OCI-LY1 (cell line): ENCODE measurements around the gene EPS8L2.
"Not testable (repeated sequence)": the region's sequence is repeated elsewhere in the genome, so short reads cannot be mapped to it uniquely, and the experiment has no call there.

Experiments
- H2AFZ ChIP-seq: fragments of 200-600 bp; sonication (generic), shearing (Covaris generic); 2 replicates; pipeline ENCODE4 v1.6.0; 2014; ENCODE audit warnings: antibody characterized with exemption, mild to moderate bottlenecking, low read length
- H3F3A ChIP-seq: fragments of 200-600 bp; sonication (generic), shearing (Covaris generic); 2 replicates; pipeline ENCODE4 v1.6.0; 2014; ENCODE audit warnings: mild to moderate bottlenecking, antibody characterized with exemption, low read length, moderate library complexity; ENCODE audit not compliant: insufficient read depth
- H3K27ac ChIP-seq: fragments of 200-600 bp; sonication (generic); 2 replicates; pipeline ENCODE4 v1.5.1; 2014; ENCODE audit warnings: low read length, mixed run types, mild to moderate bottlenecking, low read depth; ENCODE audit not compliant: poor library complexity, severe bottlenecking
- H3K27me3 ChIP-seq: fragments of 200-600 bp; sonication (generic); 2 replicates; pipeline ENCODE4 v1.6.0; 2014; ENCODE audit warnings: antibody characterized with exemption, mild to moderate bottlenecking, low read length, moderate library complexity; ENCODE audit not compliant: insufficient read depth
- H3K36me3 ChIP-seq: fragments of 200-600 bp; sonication (generic); 2 replicates; pipeline ENCODE4 v1.6.1; 2014; ENCODE audit warnings: mild to moderate bottlenecking, antibody characterized with exemption, low read length, moderate library complexity, mixed read lengths; ENCODE audit not compliant: insufficient read depth
- H3K4me1 ChIP-seq: fragments of 200-600 bp; sonication (generic); 2 replicates; pipeline ENCODE4 v1.5.1; 2014; ENCODE audit warnings: mild to moderate bottlenecking, low read length, moderate library complexity; ENCODE audit not compliant: insufficient read depth, severe bottlenecking
- H3K4me2 ChIP-seq: fragments of 200-600 bp; sonication (generic), shearing (Covaris generic); 2 replicates; pipeline ENCODE4 v1.6.1; 2014; ENCODE audit warnings: low read length
- H3K4me3 ChIP-seq: fragments of 200-600 bp; sonication (generic); 2 replicates; pipeline ENCODE4 v1.5.1; 2014; ENCODE audit warnings: low read length, low read depth, mild to moderate bottlenecking, mixed read lengths; ENCODE audit not compliant: poor library complexity, severe bottlenecking
- H3K79me2 ChIP-seq: fragments of 200-600 bp; shearing (Covaris generic); 2 replicates; pipeline ENCODE4 v1.6.1; 2016; ENCODE audit warnings: mixed run types, low read length, mixed read lengths; ENCODE audit not compliant: insufficient read depth
- H3K9ac ChIP-seq: fragments of 200-600 bp; sonication (generic), shearing (Covaris generic); 2 replicates; pipeline ENCODE4 v1.6.1; 2014; ENCODE audit warnings: mild to moderate bottlenecking, low read length, mixed read lengths
- H3K9me2 ChIP-seq: fragments of 200-600 bp; sonication (generic), shearing (Covaris generic); 2 replicates; pipeline ENCODE4 v1.6.1; 2014; ENCODE audit warnings: low read depth, mild to moderate bottlenecking, low read length, mixed read lengths
- H3K9me3 ChIP-seq: fragments of 200-600 bp; shearing (Covaris generic); 2 replicates; pipeline ENCODE4 v1.6.1; 2014; ENCODE audit warnings: low read length, mixed read lengths
- H4K20me1 ChIP-seq: fragments of 200-600 bp; sonication (generic), shearing (Covaris generic); 2 replicates; pipeline ENCODE4 v1.6.0; 2016; ENCODE audit warnings: mild to moderate bottlenecking, low read length; ENCODE audit not compliant: insufficient read depth
- CTCF ChIP-seq: fragments of 200-600 bp; sonication (generic), shearing (Covaris generic); IDR thresholded peaks from 2 replicates; pipeline ENCODE4 v1.5.1; 2017; ENCODE audit warnings: mild to moderate bottlenecking, antibody characterized with exemption, low read length, moderate library complexity, mixed read lengths
- EZH2 ChIP-seq: fragments of 200-600 bp; sonication (generic), shearing (Covaris generic); IDR thresholded peaks from 2 replicates; pipeline ENCODE4 v1.8.0; 2017; ENCODE audit warnings: borderline replicate concordance, mixed run types, mild to moderate bottlenecking, antibody characterized with exemption, low read length, moderate library complexity, mixed read lengths

The EPS8L2 gene

GRCh38 chr11:688681-689080 lies 17.4 kb upstream of the EPS8L2 start:
- Histone ChIP-seq H3K9ac (no peak overlapping the region), H4K20me1 (no peaks in the 10 kb centered on the region), H2AFZ (no peak overlapping the region), H3K27ac (no peak overlapping the region), H3K79me2 (no peaks in the 10 kb centered on the region), H3K27me3 (no peaks in the 10 kb centered on the region), H3K36me3 (peaks cover 47% of the 10 kb centered on the region), H3K4me1 (peaks cover 10% of the 10 kb centered on the region), H3F3A (no peaks in the 10 kb centered on the region), H3K9me2 (no peaks in the 10 kb centered on the region), H3K4me2 (no peak overlapping the region), H3K9me3 (no peaks in the 10 kb centered on the region), H3K4me3 (no peak overlapping the region)
- TF ChIP-seq EZH2 = no peak
- no peak for TF ChIP-seq CTCF

- Histone ChIP-seq H2AFZ (no peak overlapping the region), H3K4me1 (peaks cover 18% of the 10 kb centered on the region), H3K79me2 (no peaks in the 10 kb centered on the region), H3F3A (no peaks in the 10 kb centered on the region), H3K9me3 (no peaks in the 10 kb centered on the region), H3K36me3 (peaks cover 38% of the 10 kb centered on the region), H3K9me2 (no peaks in the 10 kb centered on the region), H3K27me3 (no peaks in the 10 kb centered on the region), H4K20me1 (no peaks in the 10 kb centered on the region), H3K4me2 (no peak overlapping the region), H3K4me3 (no peak overlapping the region), H3K27ac (no peak overlapping the region), H3K9ac (no peak overlapping the region)
- TF ChIP-seq EZH2 (no peak), CTCF (no peak)
Measured at GRCh38 chr11:689625-690024, 16.4 kb upstream of the EPS8L2 start.

- not testable (repeated sequence) for H3F3A ChIP-seq, H2AFZ ChIP-seq, H3K9ac ChIP-seq, H4K20me1 ChIP-seq, H3K9me2 ChIP-seq, H3K9me3 ChIP-seq, H3K4me2 ChIP-seq, H3K4me3 ChIP-seq, H3K79me2 ChIP-seq, H3K27me3 ChIP-seq, H3K27ac ChIP-seq
- H3K4me1 ChIP-seq = peaks cover 19% of the 10 kb centered on the region
- H3K36me3 ChIP-seq = peaks cover 35% of the 10 kb centered on the region
Measured at GRCh38 chr11:690244-690643, 15.8 kb upstream of the EPS8L2 start.

DNA sequence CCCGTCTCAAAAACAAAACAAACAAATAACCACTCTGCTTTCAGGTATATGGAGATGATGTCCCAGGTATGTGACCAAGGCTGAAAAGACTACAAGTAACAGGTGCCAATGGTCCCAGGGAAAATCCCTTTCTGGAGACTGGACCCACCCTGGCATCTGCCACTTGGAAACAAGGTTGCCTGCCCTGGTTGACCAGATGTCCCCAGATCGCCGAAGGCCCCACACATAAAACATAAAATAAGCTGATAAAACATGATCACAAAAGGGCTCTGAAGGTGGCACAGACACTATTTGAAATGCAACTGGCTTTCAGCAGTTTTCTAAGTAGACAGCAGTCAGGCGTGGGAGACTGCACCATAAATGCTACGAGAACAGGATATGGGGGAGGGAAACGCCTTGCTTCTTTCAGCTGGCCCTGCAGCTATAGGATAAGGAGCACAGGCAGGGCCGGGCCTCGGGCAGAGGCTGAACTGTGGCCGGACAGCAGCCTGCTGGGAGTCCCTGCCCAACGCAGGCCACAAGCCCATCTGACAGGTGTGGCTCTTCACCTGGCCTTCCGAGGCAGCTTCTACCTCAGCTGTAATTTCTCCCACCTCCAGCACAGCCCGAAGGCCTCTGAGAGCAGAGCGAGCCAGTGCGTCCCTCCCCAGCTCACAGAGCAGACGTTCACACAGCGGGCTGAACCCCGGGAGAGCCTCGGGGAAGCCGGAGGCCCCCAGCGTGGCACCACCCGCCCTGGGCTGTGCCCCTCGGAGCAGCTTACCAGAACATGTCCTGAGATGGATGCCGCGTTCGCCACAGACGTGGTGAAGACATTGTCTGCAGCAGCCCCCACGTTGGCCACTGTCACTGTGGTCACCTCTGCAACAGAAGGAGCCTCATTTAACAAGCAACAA lies 15.0 kb upstream of the EPS8L2 start:
- Histone ChIP-seq H4K20me1 (no peaks in the 10 kb centered on the region), H3K4me3 (no peak overlapping the region), H3K9me2 (no peaks in the 10 kb centered on the region), H3K9ac (no peak overlapping the region), H3K79me2 (no peaks in the 10 kb centered on the region), H2AFZ (no peak overlapping the region), H3K36me3 (peaks cover 32% of the 10 kb centered on the region), H3K9me3 (no peaks in the 10 kb centered on the region), H3K27me3 (no peaks in the 10 kb centered on the region), H3F3A (no peaks in the 10 kb centered on the region), H3K4me2 (no peak overlapping the region), H3K4me1 (peaks cover 19% of the 10 kb centered on the region), H3K27ac (peak overlapping the region; percentile 1)
- TF ChIP-seq EZH2 = no peak
- TF ChIP-seq CTCF = no peak
